Measurements from ENCODE around the gene SLC4A2.
"Not testable (repeated sequence)": the region's sequence is repeated elsewhere in the genome, so short reads cannot be mapped to it uniquely, and the experiment has no call there.

DNA sequence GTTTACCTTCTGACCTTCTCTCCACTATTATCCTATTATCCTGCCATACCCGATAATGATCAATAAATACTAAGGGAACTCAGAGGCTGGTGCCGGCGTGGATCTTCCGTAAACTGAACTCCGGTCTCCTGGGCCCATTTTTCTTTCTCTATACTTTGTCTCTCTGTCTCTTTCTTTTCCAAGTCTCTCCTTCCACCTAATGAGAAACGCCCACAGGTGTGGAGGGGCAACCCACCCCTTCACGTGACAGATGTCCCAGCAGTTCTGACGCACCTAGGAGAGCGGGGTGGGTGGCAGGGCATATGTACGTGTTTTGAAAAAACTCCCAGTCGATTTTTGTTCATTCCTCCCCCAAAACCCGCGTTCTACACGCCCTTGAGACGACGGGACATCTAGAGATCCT lies 31.7 kb upstream of the SLC4A2 start:
- not testable (repeated sequence) for TF ChIP-seq CHD1 (IDR thresholded peaks at IDR 0.05; ENCODE audit: low read depth, low read length); GTF2F1 (IDR thresholded peaks at IDR 0.05; ENCODE audit: borderline replicate concordance, low read depth, low read length); POLR2A (IDR thresholded peaks at IDR 0.05; ENCODE audit: control extremely low read depth in 1 of 2, low read depth in 2 of 2, low read length in 2 of 2); POLR2AphosphoS5 (IDR thresholded peaks at IDR 0.05; ENCODE audit: low read depth, low read length); JUND (IDR thresholded peaks at IDR 0.05; ENCODE audit: low read length); CEBPB (IDR thresholded peaks at IDR 0.05; ENCODE audit: low read depth, low read length); EZH2 (IDR thresholded peaks at IDR 0.05; ENCODE audit: low read depth, low read length, severe bottlenecking)
- TF ChIP-seq, protein P1, sequence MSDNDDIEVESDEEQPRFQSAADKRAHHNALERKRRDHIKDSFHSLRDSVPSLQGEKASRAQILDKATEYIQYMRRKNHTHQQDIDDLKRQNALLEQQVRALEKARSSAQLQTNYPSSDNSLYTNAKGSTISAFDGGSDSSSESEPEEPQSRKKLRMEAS (IDR thresholded peaks at IDR 0.05), result not testable (repeated sequence)
- TF ChIP-seq, protein P2, sequence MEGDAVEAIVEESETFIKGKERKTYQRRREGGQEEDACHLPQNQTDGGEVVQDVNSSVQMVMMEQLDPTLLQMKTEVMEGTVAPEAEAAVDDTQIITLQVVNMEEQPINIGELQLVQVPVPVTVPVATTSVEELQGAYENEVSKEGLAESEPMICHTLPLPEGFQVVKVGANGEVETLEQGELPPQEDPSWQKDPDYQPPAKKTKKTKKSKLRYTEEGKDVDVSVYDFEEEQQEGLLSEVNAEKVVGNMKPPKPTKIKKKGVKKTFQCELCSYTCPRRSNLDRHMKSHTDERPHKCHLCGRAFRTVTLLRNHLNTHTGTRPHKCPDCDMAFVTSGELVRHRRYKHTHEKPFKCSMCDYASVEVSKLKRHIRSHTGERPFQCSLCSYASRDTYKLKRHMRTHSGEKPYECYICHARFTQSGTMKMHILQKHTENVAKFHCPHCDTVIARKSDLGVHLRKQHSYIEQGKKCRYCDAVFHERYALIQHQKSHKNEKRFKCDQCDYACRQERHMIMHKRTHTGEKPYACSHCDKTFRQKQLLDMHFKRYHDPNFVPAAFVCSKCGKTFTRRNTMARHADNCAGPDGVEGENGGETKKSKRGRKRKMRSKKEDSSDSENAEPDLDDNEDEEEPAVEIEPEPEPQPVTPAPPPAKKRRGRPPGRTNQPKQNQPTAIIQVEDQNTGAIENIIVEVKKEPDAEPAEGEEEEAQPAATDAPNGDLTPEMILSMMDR (IDR thresholded peaks at IDR 0.05; ENCODE audit: control extremely low read depth in 1 of 3, insufficient read depth in 1 of 3, low read depth in 1 of 3, low read length in 3 of 3), result not testable (repeated sequence)

All from H1 (cell line).